Epithelial cell of esophagus (primary cell): ENCODE results near the gene LDHAL6B.

ENCODE experiments used
- DNase-seq: peaks from one replicate; pipeline ENCODE4 v3.0.0; 2010; ENCODE audit warnings: low read depth
- H3K4me3 ChIP-seq: 2 replicates; pipeline ENCODE4 v1.5.1; 2011; ENCODE audit warnings: mild to moderate bottlenecking, low read length, control low read depth
- TF ChIP-seq, protein P1 (sequence below): IDR thresholded peaks from 2 replicates; pipeline ENCODE4 v1.5.1; 2011; ENCODE audit warnings: low read depth, mild to moderate bottlenecking, low read length, control low read depth, inconsistent platforms; ENCODE audit not compliant: insufficient read depth; ENCODE audit errors: missing control alignments

The LDHAL6B gene

GRCh38 chr15:59216911-59217310, 10.3 kb downstream of the LDHAL6B start:
- TF ChIP-seq, protein P1, sequence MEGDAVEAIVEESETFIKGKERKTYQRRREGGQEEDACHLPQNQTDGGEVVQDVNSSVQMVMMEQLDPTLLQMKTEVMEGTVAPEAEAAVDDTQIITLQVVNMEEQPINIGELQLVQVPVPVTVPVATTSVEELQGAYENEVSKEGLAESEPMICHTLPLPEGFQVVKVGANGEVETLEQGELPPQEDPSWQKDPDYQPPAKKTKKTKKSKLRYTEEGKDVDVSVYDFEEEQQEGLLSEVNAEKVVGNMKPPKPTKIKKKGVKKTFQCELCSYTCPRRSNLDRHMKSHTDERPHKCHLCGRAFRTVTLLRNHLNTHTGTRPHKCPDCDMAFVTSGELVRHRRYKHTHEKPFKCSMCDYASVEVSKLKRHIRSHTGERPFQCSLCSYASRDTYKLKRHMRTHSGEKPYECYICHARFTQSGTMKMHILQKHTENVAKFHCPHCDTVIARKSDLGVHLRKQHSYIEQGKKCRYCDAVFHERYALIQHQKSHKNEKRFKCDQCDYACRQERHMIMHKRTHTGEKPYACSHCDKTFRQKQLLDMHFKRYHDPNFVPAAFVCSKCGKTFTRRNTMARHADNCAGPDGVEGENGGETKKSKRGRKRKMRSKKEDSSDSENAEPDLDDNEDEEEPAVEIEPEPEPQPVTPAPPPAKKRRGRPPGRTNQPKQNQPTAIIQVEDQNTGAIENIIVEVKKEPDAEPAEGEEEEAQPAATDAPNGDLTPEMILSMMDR: no peak
- DNase-seq: no peak

DNA sequence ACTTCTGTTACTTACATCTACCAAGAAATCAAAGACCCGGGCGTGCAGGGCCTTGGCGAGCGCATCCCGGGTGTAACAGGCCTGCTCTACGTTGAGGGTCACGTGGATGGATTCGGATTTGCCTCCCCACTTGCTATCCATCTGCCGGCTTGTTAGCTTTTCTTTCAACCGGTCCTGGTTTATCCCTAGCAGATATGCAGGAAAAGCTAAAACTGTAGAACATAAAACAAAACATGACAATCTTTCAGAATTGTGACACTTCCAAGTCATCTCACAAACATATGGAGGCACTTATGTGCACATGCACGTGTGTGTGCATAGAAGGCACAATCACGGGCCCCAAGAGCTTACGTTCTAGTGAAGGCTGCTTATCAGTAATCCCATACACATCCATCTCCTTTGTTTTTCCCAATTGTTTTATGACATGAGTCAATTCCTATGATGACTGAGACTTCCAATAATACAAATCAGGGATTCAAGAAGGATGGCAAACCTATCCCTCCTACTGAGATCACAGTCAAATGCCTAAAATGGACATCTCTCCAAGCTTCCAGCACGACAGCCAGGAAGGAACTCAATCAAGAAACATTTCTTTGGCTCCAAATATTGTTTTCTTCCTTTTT, 11.3 kb downstream of the LDHAL6B start:
- no peak overlapping the region for H3K4me3 ChIP-seq
- TF ChIP-seq, protein P1: no peak
- DNase-seq: no peak

More at GRCh38 chr15:59216911-59217310, 10.3 kb downstream of the LDHAL6B start:
- no peak overlapping the region for H3K4me3 ChIP-seq

- no peak overlapping the region for H3K4me3 ChIP-seq
- DNase-seq: no peak
- TF ChIP-seq, protein P1: no peak
These were observed 12.1 kb downstream of the LDHAL6B start for GRCh38 chr15:59218710-59219109.

DNA sequence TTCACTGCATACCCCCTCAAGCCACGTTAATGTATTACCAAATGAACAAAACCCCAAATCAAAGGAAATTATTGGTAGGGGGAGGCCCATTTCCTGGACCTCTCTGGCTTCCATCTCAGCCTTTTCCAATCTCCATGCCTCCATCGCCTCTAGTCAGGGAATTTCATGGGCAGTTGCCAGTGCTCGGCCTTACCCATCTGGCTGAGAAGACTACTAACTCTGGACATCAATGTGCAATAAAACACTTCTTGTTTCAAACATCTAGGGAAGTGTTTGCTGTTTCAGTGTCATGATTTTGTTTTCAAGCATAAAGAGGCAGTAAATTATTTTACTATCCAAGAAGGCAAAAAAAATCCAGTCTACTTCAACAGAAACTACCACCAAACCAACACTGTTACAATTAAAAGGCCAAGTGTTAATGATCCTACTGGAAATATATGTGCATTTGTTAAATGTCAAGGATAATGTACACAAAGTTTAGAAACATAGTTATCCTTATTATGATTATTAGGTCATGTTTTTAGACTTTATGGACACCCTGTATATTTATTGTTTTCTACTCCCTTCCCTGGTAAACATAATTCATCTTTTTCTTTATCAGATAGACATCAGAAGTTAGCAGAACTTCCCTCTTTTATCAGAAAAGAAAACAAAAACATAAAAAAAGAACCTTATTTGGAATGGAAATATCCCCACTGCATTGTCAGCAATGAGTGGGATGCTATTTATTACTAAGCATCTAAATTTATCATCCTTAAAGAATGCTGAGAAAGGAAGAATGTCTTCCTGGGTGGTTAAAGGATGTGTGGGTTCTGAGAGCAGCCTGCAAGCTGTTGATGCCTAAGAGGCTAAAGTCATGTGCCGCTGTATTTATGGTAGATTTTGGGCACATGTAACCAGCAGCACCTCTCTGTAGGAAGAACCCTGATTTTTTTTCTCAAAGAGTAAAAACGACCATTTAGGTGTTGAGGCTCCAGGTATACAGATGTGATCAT, 15.2 kb downstream of the LDHAL6B start:
- no peak overlapping the region for H3K4me3 ChIP-seq
- no peak for DNase-seq
- TF ChIP-seq, protein P1: no peak

DNA sequence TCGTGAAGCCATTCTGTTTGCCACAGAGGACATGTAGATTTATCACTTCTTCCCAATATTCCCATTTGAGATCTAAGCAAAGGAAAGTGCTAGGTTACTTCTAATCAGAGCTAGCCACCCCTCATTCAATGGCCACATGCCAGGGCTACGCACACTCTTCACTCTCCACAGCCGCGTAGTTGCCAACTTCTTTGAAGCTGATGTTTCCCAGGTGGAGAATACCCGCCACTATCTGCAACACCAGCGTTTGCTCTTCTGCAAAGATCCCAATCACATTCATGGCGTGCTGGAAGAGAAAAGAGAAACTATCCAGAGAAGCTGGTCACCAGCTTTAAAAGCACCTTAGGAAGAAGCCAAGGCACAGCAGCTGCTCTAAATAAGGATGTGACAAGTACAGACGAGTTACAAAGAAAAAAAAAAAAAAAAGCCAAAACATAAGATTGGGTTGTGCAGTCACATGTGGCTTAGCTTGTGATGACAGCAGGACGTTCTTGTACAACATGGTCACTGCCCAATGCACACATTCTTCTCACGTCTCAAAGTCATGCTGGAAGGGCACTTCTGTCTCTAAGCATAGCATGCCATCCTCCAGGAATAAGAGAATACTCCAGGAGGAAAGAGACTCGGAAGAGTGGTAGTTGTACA, 16.4 kb downstream of the LDHAL6B start:
- no peak overlapping the region for H3K4me3 ChIP-seq
- TF ChIP-seq, protein P1: no peak
- no peak for DNase-seq

GRCh38 chr15:59223736-59224135, 17.1 kb downstream of the LDHAL6B start:
- TF ChIP-seq, protein P1: no peak
- DNase-seq: no peak

More at GRCh38 chr15:59223736-59224135, 17.1 kb downstream of the LDHAL6B start:
- H3K4me3 ChIP-seq: no peak overlapping the region
